ENCODE results near the gene LAPTM4A.
A peak's percentile ranks its signal among the peaks of the same experiment; 100 is the strongest.
"Not testable (repeated sequence)": the region's sequence is repeated elsewhere in the genome, so short reads cannot be mapped to it uniquely, and the experiment has no call there.

The LAPTM4A gene

DNA sequence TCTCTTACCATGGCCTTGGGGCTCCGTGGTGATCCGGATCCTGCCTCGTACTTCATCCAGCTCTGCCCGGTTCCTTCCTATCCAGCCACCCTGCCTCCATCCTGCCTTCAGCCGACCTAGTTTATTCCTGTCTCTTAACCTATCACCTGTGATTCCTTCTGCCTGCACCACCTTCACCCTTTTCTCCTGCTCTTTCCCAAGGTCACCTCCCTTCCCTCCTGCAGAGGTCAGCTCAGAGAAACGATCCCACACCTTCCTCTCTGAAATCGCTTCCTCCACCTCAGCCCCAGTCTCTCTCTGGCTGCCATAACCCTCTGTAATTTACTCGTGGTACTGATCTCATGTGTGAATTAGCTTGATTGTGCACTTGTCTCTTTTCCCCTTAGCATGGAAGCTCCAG lies 23.5 kb upstream of the LAPTM4A start:
- DNase-seq: no peak

DNA sequence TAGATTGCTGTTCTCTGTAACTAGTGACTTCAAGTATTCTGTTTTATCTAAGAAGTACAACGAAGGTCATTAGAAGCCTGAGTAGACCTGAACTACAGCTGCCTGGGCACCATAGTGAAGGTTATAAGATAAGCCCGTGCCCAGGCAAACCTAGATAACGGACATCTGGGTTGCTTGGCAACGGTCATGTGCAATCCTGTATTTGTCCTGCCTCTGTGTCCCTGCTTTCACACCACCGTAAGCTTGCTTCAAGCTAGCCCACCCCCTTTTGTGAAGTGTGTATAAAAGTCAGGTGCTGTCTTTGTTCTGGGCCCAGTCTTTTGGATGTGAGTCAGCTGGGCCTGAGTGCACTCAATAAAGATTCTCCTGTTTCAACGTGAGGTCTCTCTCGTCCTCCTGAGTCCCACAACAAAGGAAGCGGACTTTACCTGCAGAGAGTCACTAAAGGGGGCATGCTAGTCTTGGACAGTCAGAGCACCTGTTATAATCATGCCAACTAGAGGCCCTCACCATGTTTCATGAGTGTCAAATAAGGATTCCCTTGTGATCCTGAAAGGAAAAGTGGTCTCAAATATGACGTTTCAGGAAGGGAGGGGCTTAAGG lies 22.7 kb upstream of the LAPTM4A start:
- not testable (repeated sequence) for DNase-seq

DNA sequence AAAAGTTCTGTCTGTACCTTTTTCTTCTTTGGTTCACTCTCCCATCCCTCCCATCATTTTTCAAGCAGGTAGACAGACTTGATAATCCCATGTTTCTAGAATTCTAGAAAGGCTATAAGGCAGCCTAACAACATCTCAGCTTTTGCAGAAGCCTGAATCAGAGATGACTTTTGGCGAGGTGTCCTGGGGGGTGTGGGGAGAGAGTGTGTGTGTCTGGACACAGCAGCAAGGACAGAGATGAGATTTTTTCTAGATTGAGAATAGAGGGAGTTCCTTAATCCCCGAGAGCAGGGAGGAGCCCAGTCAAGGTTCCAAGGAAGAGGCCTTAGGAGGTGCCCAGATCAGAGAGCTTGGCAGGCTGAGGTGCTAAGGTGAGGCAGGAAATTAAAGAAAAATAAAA lies 22.0 kb upstream of the LAPTM4A start:
- DNase-seq: no peak

DNA sequence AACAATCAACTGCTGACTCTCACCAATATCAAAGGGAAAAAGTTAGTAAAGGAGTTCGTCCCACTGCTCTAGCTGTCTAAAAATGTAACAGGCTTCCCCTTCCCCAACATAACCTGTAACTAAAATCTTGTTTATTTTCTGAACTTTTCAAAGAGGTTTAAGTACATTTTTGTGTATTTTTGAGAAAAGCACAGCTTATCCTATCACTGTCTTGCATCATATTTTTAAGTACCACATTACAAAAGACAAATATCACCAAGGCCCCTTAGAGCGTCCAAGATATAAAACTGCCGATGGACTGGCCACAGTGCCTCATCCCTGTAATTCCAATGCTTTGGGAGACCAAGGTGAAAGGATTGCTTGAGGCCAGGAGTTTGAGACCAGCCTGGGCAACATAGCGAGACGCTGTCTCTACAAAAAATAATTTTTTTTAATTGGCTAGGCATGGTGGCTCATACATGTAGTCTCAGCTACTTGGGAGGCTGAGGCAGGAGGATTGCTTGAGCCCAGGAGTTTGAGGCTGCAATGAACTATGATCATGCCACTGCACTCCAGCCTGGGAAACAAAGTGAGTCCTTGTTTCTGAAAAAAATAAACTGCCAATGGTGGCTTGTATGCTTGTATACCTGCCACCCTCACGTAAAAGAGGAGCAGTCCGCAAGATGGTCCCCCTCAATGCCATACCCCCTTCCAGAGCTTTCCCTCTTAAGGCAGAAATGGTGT lies 21.2 kb upstream of the LAPTM4A start:
- no peak for DNase-seq

DNA sequence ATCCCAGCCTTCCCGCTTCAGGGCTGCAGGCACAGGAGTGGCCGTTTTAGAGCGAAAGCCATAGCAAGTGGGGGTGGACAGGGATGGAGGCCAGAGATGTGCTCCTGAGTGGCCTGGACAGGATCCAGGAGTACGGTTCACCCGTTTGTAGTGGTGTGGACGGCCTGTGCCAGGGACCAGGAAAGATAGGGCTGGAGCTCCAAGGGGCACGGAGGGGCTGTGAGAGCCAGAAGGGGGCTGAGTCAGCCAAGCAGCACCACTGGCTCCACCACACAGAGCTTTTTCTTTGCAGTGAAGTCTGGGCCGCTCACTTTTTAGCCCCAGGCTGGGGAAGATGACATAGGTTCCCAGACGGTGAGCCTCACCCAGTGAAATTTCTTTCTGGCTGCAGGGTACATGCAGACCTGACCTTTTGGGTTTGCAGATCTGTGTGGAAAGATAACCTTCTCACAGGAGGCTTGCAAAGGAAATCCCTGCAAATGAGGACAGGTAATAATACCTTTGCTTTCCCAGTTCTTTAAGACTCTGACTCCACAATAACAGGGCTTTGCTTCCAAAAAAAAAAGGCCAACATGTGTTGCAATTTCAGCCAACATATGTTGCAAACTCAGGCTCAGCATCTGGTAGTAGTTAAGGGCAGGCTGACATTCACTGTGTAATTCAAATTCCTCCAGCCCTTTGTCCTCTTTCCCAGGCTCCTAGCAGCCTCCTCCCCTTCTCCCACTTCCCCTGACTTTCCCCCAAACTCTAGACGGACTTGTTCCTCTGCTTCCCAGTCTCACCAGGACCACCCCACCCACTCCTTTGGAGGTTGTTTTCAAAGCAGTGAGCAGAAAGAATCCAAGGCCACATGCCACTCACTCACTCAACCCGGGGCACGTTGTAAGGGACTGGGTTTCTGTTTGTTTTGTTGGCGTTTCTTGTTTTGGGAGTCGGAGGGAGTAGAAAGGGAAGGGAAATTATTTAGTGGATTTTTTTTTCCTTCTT lies 20.3 kb upstream of the LAPTM4A start:
- DNase-seq: no peak

DNA sequence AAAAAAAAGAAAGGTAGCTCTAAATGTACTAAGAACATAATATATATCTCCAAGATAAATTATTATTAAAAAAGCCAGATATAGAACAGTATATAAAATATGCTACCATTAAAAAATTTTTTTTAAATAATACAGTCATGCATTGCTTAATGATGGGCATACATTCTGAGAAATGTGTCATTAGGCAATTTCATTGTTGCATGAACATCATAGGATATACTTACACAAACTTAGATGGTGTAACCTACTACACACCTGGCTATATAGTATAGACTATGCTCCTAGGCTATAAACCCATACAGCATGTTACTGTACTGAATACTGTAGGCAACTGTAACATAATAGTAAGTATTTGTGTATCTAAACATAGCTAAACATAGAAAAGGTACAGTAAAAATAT lies 18.3 kb upstream of the LAPTM4A start:
- no peak for DNase-seq

DNA sequence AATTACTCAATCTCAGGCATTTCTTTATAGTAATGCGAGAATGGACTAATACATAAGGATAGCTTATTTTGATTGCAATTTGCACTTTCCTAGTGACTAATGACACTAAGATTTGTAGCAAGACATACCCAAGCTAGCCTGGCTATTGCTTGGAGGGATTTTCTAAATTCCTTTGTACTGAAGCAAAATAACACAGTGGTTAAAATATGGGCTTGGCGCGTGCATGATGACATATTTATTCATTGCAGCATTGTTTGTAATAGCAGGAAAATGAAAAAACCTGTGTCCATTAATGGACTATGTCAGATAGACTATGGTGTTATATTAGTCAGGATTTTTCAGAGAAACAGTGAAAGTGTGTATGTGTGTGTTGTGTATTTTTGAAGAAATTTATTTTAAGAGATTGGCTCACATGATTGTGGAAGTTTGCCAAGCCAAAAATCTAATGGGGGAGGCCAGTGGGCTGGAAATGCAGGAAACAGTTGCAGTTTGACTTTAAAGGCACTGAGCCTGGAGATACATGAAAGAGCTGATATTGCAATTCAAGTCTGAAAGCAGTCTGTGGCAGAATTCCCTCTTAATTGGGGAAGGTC lies 16.7 kb upstream of the LAPTM4A start:
- no peak for DNase-seq

DNA sequence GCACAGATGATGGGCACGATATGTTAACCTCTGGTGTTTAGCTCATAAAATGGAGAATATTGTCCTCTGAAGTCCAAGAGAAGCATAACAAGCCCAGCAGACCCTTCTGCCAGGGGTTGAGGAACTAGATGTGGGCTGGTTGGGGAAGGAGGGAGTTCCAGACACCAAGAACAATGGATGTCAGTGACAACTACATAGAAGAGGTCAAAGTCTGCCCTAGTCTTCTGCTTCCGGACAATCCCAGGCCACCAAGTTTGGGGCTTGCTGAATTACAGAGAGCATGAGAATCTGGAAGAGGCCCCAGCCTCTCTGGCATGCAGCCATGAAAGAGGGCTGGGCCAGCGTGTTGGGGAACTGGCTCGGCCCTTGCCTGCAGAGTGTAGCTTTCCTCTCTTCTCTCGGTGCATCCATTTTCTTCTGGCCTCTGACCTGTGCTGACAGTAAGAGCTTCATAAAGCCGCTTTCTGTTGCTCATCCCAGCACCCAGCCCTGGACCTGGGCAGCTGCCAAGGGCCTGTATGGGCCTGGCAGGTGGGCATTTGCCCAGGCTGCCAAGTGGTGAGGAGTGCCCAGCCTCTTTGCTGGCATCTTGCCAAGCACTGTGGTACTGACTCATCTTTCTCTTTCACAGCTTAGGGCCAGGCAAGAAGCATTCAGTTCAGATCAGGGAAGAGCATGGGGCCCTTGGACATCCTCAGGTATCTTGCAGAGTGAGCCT lies 14.6 kb upstream of the LAPTM4A start:
- no peak for DNase-seq

DNA sequence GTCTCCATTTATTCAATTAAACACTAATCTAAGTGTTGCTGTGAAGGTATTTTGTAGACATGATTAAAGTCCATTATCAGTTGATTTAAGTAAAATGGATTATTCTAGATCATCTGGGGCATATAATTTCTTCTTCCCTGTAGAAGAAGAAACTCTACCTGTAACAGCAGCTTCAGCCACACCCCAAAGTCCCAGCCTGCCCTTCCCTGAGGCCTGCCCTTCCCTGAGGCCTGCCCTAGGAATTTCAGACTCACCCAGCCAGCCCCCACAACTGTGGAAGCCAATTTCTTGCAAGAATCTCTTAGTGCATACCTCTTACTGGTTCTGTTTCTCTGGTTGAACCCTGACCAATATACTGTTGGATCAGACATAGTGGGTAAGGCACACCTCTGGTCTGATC lies 13.4 kb upstream of the LAPTM4A start:
- DNase-seq: no peak

DNA sequence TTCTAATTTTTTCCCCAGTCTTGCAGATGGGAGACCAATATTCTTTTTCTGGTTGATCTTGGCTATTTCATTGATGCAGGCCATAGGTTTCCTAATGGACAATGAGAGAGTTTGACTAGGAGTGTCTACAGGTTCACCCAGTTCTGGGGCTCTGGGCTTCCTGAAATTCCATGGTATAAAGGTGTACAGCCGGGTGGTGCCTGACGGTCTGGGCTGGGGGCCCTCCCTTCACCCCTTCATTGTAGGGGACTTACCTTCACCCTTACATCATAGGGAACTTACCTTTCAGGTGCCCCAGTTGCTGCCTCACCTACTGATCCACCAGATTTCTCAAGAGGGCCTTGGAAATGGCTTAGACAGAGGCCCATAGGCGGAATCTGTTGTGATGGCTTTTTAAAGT lies 13.0 kb upstream of the LAPTM4A start:
- DNase-seq: no peak

DNA sequence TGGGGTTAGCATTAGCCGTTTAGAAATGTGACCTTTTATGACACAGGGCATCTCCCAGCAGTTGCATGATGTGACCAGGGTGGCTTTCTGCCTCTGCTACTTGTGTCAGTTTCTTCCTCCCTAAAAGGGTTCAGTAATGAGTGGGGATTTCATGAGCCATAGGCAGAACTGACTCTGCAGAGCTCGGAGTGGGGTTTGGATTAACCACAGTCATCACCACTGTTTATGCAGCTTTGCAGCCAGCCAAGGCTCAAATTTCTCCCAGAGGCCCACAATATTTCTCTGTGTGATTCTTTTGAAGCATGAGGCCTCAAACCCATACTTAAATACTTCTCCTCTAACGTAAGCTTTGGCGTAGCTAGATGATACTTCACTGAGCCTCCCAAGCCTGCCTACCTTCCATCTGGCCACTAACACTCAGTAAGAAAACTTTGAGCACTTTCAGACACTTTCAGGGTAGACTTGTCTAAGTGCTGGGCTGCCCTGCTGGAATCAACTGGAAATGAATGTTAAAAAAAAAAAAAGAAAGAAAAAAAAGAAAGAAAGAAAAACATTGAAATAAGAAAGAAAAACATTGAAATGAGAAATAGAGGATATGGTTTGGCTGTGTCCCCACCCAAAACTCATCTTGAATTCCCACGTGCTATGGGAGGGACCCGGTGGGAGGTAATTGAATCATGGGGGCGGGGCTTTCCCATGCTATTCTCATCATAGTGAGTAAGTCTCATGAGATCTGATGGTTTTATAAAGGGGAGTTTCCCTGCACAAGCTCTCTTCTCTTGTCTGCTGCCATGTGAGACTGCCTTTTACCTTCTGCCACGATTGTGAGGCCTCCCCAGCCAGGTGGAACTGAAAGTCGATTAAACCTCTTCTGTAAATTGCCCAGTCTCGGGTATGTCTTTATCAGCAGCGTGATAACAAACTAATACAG lies 11.5 kb upstream of the LAPTM4A start:
- DNase-seq: no peak

DNA sequence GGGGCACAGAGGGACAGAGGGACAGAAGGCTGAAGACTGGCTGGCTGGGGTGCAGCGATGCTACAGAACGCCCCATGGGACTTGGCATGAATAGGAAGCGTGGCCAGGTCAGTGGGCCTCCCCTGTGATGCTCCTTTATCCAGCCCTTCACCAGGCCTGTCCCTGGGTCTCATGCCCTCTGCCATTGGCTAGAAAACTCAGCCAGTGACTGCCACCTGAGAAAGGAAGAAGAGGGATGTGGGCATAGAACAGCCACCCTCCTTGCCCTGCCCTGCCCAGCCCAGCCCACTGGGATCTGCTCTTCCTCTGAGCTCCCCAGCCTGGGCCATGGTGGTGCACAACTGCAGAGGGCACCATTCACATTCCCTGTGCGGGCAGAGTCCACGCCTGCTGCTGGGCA lies 10.5 kb upstream of the LAPTM4A start:
- DNase-seq: no peak

DNA sequence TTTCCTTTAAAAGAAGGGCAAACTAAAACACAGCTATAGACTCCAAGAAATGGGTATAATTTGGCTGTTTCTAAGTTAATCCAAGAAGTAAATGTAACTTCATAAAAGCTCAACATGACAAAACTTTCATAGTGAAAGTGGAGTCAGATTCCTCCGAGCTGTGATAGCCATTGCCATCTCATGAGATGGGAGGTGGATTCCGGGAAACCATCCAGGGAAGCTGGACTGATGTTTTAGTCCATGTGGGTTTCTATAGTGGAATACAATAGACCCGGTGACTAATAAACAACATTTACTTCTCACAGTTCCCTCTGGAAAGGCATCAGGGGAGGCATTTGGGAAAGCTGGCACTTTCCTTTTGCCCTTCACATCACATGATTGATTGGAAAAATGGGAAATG lies 10.0 kb upstream of the LAPTM4A start:
- no peak for DNase-seq

DNA sequence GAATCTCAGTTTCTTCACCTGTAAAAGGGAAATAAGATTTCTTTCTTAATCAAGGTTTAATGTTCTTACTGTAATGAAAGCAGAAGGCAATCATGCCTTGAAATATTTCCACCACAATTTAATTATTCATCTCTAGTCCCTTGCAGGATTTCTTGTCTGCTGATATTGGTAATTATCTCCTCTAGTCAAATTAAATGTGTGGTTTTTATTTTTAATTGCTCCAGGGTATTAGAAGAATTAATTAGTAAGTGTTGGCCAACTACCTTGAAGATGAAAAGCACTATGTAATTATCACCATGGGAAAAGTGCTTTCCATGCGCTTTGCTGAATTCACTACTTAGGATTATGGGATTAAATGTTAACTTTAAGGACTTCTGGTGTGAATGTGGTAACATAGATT lies 8.7 kb upstream of the LAPTM4A start:
- no peak for DNase-seq

DNA sequence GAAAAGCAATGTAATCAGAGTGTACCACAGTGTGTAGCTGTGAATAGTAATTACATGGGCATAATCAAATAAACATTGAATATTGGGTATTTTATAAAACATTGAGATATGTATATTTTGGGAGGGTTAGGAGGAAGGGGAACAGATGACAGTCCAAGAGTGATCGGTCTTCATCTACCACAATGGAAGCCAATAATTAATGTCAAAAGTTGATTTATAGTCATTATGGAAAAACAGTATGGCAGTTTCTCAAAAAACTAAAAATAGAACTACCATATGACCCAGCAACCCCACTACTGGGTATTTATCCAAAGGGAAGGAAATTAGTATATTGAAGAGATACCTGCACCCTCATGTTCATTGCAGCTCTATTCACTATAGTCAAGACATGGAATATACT lies 5.8 kb upstream of the LAPTM4A start:
- no peak for DNase-seq

DNA sequence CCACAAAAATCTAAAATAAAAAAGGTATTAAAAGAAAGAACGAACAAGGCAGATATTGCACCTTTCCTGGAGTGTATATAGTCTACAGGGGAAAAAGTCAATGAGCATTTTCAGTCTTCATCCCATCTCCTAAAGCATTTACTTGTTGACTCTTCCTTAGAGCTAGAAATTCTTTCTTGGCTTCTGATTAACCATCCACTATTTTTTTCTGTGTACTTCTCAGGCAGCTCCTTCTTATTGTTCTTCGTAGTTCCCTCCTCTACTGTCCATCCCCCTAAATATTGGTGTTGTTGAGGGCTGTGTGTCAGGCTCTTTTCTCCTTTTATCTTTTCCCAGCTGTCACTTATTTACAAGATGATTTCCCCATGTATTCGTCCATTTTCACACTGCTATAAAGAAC lies 3.5 kb upstream of the LAPTM4A start:
- DNase-seq: no peak

DNA sequence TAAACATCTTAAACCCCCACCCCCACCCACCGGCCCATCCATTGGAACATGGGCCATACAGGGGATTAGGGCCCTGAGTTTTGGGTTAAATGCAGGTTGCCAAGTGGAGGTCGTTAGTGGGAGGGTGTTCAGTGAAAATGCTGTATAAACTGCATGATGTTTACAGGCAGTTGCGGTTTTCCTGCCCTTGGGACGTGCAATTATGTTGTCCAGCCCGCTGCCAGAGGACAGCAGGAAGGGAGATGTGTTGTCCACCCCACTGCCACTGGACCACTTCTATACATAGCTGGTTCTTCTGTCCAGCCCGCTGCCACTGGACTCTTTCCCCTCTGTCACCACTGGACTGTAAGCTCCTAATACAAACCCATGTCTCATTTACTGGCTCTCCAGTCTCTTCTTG lies 2.7 kb upstream of the LAPTM4A start:
- no peak for DNase-seq

DNA sequence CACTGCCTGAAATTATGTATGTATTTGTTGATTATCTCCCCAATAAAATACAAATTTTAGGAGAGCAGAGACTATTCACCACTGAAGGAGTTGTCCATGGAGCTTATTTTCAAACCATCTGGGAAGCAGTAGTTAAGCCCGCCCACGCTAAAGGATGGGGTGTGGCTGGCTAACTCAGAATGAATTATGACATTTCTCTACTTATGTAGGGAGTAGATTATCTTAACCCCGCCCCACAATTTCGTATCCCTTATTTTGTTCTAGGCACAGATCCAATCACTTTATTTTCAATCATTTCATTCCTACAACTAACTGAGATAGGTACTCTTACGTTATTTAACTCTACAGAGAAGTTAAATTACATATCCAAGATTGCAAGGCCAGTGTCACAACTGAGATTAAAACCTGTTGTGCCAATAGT lies 1.4 kb upstream of the LAPTM4A start:
- DNase-seq: peak; percentile 38 to 53

DNA sequence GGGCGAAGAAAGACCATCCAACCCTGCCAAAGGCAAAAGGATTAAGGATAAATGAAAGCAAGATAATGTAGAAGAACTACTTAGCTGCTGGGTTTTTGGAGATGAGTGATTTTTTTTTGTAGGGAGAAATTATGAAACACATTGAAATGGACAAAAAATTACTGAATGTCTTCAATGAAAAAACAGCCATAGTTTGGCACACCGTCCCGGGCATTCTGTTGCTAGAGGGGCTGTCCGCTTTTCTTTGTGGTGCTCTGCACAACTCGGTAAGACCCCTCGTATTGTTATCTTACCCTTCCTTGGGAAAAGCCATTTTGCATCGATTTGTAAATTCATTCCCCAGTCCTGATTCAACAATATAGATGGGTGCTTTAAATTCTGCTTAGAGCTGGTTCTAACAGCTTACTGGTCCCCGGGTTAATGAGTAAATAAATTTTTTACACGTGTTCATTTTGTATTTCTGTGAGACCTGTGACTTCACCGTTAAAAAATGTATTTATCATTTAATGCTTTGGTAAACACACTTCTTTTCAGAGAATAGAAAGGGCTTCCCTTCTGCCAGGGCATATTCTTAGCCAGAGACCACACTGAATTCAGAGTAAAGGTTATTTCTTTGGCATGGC lies 912 bp upstream of the LAPTM4A start:
- DNase-seq: peak in 1 of 2 experiments; percentile 73

DNA sequence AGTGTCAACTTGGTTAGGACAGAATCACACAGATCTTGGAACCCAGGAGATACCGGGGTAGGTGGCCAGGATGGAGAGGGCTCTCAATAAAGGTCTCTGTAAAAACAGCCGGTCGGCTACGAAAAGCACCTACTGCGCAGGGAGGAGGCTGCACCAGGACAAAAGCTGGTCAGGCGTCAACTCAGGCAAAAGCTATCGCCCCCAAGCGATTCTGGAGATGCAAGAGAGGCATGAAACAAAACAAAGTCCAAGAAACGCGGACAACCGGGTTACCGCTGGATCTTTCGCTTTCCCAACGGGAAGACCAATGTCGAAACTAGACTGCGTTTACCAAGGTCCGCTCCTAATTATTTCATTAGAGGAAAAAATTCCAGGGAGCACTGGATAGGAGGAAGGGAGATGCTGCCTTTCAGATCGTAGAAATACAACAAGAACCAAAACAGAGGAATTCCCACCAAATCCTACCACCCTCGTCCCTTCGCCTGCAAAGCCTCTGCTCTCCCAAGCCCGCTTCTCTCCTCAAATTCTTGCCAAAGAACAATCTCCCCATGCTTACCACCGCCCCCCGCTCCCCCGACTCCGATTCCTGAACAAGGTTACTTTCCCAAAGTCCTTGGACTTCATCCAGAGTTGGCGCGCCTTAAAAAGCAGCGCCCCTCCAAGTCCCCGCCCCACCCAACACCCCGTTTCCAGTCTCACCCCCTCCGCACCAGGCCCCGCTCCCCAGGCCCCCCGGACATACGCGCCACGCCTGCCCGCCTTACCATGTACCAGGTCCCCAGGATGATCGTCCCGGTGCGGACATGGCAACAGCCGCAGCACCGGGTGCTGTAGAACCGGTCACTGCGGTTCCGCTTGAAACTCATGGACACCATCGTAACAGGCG lies 539 bp downstream of the LAPTM4A start:
- DNase-seq: no peak
